NCI-H1105 treated with DMSO at 0.1 percent for 48 hours (cell line): ENCODE results near the gene KLHL34.

Source experiments
- DNase-seq: peaks from one replicate; lab custom pipeline; 2025; lab: John Stamatoyannopoulos, UW

Gene KLHL34, protein sequence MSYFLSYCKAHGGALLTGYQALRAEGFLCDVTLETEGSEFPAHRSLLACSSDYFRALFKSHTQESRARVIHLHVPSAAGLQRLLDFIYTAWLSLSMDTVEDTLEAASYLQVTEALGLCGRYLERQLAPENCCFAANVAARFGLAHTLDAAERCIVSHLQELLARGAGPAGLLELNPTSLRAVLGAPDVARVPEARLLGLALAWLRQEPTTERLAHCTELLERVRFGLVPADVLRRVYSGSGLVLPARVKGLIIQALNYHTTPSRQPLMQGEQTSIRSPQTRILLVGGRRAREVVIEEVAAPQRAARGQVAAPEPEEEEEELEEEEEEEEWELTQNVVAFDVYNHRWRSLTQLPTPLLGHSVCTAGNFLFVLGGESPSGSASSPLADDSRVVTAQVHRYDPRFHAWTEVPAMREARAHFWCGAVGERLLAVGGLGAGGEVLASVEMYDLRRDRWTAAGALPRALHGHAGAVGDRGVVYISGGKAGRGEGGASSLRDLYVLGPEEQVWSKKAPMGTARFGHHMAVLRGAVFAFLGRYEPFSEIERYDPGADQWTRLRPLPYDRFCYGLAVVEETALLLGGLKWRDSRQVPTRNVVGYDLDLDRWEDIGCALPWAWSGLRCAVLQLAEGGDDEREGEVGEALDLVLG

GRCh38 chrX:21658152-21658737, at the start of gene KLHL34:
Gene KLHL34, minus strand, starts transcription at chrX:21658330. Its CDS starts 542 bp downstream, at chrX:21657788.
- no peak for DNase-seq

DNA sequence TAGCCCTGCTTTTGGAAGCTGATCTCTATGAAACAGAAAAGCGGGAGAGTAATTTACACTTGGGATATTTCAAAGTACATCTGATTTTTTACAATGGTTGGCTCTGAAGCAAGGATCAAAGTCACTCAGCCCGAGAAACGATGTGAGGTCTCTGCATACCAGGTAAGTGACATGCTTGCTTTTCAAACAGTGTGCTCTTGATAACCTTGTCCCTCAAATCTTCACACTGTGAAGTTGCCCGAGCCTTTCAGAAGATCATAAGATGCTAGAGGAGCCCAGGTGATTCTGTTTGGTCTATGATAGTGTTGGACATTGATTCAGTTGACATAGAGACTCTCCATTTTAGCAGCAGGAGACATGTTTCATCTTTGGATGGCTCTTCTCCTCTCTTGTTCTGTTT, 47.1 kb upstream of the KLHL34 start:
- DNase-seq, result no peak

- no peak for DNase-seq
Measured at GRCh38 chrX:21702725-21703124, 44.6 kb upstream of the KLHL34 start.

DNA sequence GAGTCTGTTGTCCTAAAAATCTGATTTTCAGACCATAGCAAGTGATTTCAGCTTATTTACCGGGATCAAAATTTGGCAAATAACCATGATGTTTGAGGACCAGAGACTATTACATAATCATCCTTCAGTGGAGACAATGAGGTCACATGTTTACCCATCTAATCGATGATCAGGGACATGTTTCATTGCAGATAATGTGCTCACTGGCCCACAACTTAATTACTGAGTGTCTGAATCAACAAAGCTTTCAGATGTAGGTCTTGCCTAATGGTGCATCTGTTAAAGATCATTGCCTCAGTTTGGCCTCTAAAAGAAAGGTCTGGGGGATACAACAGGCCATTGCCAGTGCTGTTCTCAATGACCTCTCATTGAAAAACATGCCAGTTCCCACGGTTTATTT, 42.8 kb upstream of the KLHL34 start:
- DNase-seq, result no peak

GRCh38 chrX:21700275-21700674, 42.1 kb upstream of the KLHL34 start:
- no peak for DNase-seq

- DNase-seq, result no peak
Measured at GRCh38 chrX:21699136-21699535, 41.0 kb upstream of the KLHL34 start.

GRCh38 chrX:21698272-21698671, 40.1 kb upstream of the KLHL34 start:
- DNase-seq, result no peak

- no peak for DNase-seq
Measured at GRCh38 chrX:21691512-21692018, 33.4 kb upstream of the KLHL34 start.

DNA sequence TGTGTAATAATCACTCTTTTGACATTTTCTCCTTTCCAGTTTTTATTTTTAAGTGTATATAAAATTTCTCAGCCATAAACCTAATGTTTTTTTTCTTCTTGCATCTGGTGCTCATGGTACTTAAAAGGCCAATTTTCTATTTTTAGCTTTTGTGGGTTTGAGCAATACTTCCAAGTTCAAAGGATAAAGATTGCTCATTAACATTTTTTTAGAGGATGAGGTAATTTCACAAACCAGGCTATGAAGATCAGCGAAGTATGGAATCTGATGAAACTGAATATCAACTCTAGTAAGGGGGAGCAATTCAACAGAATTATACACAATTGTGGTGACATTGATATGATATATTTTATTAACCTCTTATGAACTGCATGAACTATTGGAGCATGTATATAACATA, 25.8 kb upstream of the KLHL34 start:
- no peak for DNase-seq

GRCh38 chrX:21678048-21678612, 20.0 kb upstream of the KLHL34 start:
- DNase-seq, result no peak

GRCh38 chrX:21675931-21676330, 17.8 kb upstream of the KLHL34 start:
- DNase-seq, result no peak

DNA sequence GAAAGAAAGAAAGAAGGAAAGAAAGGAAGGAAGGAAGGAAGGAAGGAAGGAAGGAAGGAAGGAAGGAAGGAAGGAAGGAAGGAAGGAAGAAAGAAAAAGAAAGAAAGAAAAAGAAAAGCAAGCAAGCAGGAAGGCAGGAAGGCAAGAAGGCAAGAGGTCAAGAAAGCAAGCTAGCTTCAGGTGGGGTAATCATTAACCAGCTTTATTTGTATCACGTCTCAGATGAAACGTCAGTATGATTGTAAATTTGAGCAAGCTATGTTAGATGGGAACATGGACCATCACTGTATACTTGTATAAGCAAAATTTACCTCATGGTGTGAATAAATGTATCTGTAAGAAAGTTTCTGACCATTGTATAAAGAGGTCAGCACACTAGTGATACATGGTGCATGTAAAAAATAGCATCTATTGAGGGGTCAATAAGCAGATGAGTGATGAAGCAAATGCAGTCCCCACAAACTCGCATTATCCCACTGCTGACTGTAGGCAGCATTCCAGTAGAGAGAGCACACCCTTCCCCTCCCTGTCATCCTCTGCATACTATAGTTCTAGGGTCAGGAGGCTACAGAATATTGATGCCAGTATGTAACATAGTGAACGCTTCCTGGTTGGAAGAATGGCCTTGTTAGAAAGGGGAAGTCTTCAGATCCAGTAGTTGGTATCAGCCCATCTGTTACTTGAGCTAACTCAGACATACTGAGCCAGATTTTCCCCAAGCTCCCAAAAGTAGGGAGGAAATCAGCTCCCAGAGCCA, 16.5 kb upstream of the KLHL34 start:
- no peak for DNase-seq

GRCh38 chrX:21666679-21667078, 8.5 kb upstream of the KLHL34 start:
- no peak for DNase-seq

GRCh38 chrX:21666252-21666651, 8.1 kb upstream of the KLHL34 start:
- no peak for DNase-seq

DNA sequence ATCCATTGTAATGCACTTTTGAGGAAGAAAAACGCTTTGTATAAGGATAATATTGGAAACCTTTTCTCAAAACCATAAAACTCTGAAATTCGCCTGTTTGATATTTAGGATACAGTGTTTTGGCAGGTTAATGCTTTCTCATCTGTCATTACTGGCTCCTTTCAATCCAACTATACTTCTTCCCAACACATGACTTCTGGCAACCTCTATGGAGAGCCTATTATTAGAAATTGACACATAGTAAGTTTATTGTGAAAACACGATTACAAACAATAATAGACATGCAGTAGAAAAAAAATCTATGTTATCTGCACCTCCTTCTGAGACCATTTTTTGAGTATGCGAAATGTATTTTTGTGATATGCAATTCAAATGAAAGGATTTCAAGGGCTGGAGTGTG, 4.6 kb upstream of the KLHL34 start:
- no peak for DNase-seq

GRCh38 chrX:21661316-21661715, 3.2 kb upstream of the KLHL34 start:
- no peak for DNase-seq

DNA sequence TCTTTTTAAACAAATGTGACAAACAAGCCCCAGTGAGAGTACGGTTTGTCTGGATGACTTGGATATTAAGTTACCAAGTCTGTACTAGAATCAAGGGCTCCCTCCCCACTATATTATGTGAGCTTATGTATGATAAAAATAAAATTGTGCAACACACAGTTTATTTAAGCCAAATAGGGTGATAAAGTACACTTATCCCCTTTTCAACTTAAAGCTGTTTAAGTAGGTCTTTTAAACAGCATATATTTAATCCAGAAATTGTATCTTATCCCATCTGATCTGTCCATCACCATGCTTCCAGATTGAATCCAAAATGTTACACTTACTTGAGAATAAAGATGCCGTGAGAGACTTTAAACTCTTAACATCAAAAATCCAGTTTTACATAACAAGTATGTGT, 2.0 kb upstream of the KLHL34 start:
- no peak for DNase-seq

DNA sequence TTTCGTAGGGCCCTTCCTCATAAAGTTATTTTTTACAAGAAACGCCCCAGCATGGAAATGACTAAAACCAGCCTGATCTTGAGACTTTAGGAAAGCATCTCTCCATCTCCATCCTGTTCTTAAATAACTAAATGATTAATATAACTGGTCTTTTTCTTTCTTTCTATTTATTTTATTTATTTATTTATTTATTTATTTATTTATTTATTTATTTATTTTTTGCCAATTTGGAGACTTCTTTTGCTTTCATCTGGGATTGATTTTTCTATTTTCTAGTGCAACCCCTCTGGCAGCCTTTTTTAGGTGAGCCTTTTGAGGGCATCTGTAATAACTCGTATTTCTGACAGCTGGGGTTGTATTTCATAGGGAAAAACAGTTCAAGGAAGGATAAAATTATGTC, 1.2 kb upstream of the KLHL34 start:
- DNase-seq, result no peak

DNA sequence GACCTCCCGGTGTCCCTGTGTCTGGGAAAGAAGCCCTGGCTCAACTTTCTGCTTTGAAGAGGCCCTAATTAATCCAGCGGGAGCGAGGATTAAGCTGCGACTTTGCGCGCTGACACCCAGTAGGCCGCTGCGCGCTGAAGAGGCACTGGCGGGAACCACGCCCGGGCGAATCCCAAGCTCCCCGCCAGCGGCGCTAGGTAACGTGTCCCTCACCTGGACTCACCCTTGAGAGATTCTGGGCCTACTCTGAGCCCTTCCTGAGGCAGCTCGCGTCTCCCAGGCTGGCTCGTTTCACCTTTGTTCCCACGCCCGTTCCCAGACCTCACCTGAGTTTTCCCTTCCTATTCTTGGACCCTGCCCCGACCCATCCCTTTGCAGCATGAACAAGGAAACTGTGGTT, 616 bp upstream of the KLHL34 start:
- DNase-seq, result no peak

DNA sequence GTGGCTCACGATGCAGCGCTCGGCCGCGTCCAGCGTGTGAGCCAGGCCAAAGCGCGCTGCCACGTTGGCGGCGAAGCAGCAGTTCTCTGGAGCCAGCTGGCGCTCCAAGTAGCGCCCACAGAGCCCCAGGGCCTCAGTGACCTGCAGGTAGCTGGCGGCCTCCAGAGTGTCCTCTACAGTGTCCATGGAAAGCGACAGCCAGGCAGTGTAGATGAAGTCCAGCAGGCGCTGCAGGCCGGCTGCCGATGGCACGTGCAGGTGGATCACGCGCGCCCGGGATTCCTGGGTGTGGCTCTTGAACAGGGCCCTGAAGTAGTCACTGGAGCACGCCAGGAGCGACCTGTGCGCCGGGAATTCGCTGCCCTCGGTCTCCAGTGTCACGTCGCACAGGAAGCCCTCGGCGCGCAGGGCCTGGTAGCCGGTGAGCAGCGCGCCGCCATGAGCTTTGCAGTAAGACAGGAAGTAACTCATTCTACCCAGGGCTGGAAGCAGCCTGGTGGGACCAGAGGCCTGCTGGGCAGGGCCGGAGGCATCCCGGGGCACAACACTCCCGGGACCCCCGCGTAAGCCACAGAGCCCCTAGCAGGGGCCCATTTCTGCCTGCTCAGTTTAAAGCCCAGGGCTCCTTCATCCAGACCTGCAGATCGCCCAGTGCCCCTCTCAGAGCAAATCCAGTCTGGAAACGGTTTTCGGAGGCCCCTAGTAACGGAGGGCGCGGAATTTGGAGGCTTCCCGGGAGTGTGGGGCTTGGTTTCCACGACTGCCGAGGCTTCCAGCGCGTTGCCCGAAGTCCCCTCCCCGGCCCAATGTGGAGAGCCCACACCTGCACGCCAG, 595 bp downstream of the KLHL34 start:
- no peak for DNase-seq
